Measurements from ENCODE around the gene SMAD2. TPM values are rescaled to one million over a fixed set of nuclear protein-coding genes. Genes with fewer than 3 reads are reported as not detected.
"Not testable (repeated sequence)": the region's sequence is repeated elsewhere in the genome, so short reads cannot be mapped to it uniquely, and the experiment has no call there.

The SMAD2 gene
- total RNA-seq, 1 donor from 2014 or later = 188 TPM

GRCh38 chr18:47800248-47800647 lies 130.2 kb downstream of the SMAD2 start:
- intact Hi-C loops (cut with micrococcal nuclease) = no loop called here

GRCh38 chr18:47799376-47799775 lies 131.1 kb downstream of the SMAD2 start:
- intact Hi-C loops (cut with micrococcal nuclease) = no loop called here

- intact Hi-C loops (cut with micrococcal nuclease) = no loop called here
These were observed 132.1 kb downstream of the SMAD2 start for GRCh38 chr18:47798366-47798765.

- intact Hi-C loops (cut with micrococcal nuclease) = no loop called here
These were observed 133.3 kb downstream of the SMAD2 start for GRCh38 chr18:47797126-47797525.

- intact Hi-C loops (cut with micrococcal nuclease) = no loop called here
These were observed 135.0 kb downstream of the SMAD2 start for GRCh38 chr18:47795434-47795814.

GRCh38 chr18:47794725-47795433 lies 135.6 kb downstream of the SMAD2 start:
- intact Hi-C loops (cut with micrococcal nuclease) = no loop called here

- intact Hi-C loops (cut with micrococcal nuclease) = no loop called here
These were observed 136.8 kb downstream of the SMAD2 start for GRCh38 chr18:47793609-47794008.

GRCh38 chr18:47791461-47791985 lies 138.9 kb downstream of the SMAD2 start:
- intact Hi-C loops (cut with micrococcal nuclease) = no loop called here

GRCh38 chr18:47790036-47790435 lies 140.4 kb downstream of the SMAD2 start:
- intact Hi-C loops (cut with micrococcal nuclease) = no loop called here

- intact Hi-C loops (cut with micrococcal nuclease) = no loop called here
These were observed 141.8 kb downstream of the SMAD2 start for GRCh38 chr18:47788621-47789020.

GRCh38 chr18:47781561-47781960 lies 148.9 kb downstream of the SMAD2 start:
- intact Hi-C loops (cut with micrococcal nuclease) = no loop called here

- intact Hi-C loops (cut with micrococcal nuclease) = no loop called here
These were observed 150.3 kb downstream of the SMAD2 start for GRCh38 chr18:47780011-47780725.

- intact Hi-C loops (cut with micrococcal nuclease) = no loop called here
These were observed 151.1 kb downstream of the SMAD2 start for GRCh38 chr18:47779381-47779780.

GRCh38 chr18:47777626-47778025 lies 152.8 kb downstream of the SMAD2 start:
- intact Hi-C loops (cut with micrococcal nuclease) = no loop called here

- intact Hi-C loops (cut with micrococcal nuclease) = no loop called here
These were observed 154.5 kb downstream of the SMAD2 start for GRCh38 chr18:47775961-47776360.

- intact Hi-C loops (cut with micrococcal nuclease) = loop anchor here (2.0 to 5.0 kb wide), 2 partner anchors 157 to 673 kb away; partner anchors contain the start of gene SMAD2
These were observed 156.5 kb downstream of the SMAD2 start for GRCh38 chr18:47773931-47774330.

GRCh38 chr18:47772374-47773248 lies 157.8 kb downstream of the SMAD2 start:
- intact Hi-C loops (cut with micrococcal nuclease) = loop anchor here (1.0 to 5.0 kb wide), 4 partner anchors 158 to 675 kb away; partner anchors contain the start of gene SMAD2

- intact Hi-C loops (cut with micrococcal nuclease) = loop anchor here (1.0 to 5.0 kb wide), 4 partner anchors 159 to 675 kb away; partner anchors contain the start of gene SMAD2
These were observed 158.5 kb downstream of the SMAD2 start for GRCh38 chr18:47771922-47772321.

- intact Hi-C loops (cut with micrococcal nuclease) = no loop called here
These were observed 162.8 kb downstream of the SMAD2 start for GRCh38 chr18:47767699-47768098.

GRCh38 chr18:47767198-47767597 lies 163.3 kb downstream of the SMAD2 start:
- intact Hi-C loops (cut with micrococcal nuclease) = not testable (repeated sequence)

Data from T-helper 2 cell treated with Interferon-gamma antibody and Interleukin-4, amounts not matched to agents 100 ng/mL and 5 ng/mL, for 36 hours (primary cell).